CD4-positive, alpha-beta T cell treated with Interleukin-1 beta for 1 hour (primary cell): ENCODE results near the gene REC114.

Experiments
- DNase-seq, 2 donors: peaks; one replicate each; pipeline ENCODE4 v3.0.0-alpha.2; 2020 to 2022

The REC114 gene

DNA sequence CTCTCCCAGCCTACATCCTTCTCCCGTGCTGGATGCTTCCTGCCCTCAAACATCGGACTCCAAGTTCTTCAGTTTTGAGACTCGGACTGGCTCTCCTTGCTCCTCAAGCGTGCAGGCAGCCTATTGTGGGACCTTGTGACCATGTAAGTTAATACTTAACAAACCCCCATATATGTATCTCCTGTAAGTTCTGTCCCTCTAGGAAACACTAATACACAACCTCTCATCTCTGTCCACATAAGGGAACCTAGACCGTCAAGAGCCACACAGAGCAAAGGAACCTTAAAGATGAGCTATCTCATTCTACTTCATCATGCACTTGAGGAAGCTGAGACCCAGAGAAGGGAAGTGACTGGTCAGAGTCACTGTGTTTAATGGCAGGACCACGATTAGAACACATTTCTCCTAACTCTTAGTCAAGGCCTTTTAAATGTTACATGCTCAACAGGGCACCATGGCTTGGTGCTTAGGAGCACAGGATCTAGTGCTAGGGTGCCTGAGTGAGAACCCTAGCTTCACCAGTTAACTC lies 140.0 kb downstream of the REC114 start:
- no peak for DNase-seq

DNA sequence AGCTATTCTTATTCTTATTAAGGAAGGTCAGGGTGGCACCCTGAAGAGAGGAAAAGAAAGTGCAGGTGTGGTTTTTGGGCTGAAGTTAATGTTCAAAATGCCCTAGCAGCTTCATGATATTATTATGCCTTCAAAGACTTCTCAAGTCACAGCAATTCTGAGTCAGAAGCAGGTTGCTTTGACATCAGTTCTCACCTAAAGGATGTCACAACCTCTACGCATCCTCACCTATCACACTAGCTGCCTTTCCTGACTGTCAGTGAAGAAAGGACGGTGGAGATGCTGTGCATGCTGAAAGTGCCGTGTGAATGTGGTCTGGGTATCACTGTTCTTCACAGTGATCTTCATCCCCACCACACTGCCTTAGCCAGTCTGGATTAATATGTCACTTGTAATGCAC lies 140.6 kb downstream of the REC114 start:
- no peak for DNase-seq

DNA sequence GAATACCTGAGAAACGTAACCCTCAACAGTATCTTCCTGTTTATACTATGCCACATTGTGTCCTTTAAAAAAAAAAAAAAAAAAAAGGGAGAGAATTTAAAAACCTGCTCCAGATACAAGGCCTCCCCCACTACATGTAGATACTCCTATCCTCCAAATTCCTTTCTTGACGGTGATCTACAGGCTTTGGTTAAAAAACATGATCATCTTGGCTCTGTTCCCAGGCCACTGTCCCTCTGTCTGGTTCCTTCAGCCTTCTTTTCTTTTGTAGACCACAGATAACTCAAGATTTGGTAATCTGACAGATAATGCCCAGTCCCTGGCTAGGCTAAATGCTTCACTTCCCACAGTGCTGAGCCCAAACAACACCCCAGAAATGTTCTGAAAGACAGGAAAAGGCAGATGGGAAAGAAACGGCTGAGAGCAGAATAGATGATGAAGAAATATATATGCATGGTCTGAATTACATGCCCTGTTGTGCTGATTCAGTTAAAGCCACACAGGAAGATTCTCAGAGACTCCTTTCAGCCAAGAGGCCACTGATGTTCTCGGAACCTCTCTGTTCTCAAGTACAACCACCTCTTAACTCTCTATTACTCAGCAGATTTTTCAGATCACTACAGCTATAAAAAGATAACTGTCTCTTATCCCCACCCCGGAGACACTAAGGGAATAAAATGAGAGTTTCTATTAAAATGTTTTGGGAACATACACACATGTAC lies 141.9 kb downstream of the REC114 start:
- no peak for DNase-seq

GRCh38 chr15:73585871-73586654 lies 143.1 kb downstream of the REC114 start:
- no peak for DNase-seq

DNA sequence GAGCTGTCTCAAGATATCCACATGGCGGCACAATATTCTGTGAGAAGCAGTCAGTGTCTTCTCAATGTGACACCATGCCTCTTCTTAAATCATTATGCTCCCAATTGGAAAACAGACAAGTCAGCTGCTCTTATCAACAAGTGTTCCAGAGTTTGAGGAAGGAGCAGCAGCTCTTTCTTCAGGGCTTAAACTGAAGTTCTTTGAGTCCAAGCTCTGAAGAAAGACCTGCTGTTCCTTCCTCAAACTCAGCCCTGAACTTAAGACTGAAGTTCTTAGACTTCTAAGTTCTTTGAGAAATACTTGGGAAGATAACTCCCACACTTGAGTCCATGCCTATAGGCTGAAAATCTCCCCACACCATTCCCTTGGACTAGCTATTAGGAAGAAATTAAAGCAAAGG lies 146.8 kb downstream of the REC114 start:
- no peak for DNase-seq

GRCh38 chr15:73590263-73590662 lies 147.3 kb downstream of the REC114 start:
- DNase-seq, result no peak

- no peak for DNase-seq
Measured at GRCh38 chr15:73593304-73594074, 150.5 kb downstream of the REC114 start.

DNA sequence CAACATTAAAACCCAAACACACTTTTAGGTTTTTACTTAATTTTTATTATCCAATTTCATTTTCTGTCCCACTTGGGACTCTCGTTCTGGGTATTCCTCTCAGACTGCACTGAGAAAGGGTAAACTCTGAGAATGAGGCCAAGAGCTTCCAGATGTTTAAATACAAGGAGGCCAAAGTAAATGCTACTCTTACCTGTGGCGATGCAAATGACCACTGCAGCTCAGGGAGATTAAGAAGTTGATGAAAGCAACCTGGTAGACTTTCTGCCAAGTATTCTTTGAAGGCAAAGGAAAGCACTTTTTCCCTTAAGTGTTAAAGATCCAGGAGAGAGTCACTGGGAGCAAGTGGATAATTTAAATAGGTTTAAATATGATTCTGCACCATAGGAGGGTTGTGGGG lies 151.1 kb downstream of the REC114 start:
- DNase-seq, result no peak

DNA sequence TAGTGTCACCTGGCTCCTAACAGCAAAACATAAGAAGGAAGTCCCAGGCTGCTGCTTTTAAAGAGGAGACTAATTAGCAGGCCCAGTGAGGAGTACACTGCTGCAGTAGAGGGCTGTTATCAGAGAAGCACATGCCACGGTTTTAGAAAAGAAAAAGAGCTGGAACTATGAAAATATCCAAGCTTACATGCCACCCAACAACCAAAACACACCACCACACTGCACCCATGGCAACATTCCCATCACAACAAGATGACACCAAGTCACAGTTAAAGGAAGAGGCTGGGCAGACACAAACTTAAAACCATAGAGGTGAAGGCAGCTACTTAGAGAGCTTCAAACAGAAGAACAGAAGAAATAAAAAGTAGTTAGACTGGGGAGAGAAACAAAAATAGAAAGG lies 153.2 kb downstream of the REC114 start:
- DNase-seq, result no peak

DNA sequence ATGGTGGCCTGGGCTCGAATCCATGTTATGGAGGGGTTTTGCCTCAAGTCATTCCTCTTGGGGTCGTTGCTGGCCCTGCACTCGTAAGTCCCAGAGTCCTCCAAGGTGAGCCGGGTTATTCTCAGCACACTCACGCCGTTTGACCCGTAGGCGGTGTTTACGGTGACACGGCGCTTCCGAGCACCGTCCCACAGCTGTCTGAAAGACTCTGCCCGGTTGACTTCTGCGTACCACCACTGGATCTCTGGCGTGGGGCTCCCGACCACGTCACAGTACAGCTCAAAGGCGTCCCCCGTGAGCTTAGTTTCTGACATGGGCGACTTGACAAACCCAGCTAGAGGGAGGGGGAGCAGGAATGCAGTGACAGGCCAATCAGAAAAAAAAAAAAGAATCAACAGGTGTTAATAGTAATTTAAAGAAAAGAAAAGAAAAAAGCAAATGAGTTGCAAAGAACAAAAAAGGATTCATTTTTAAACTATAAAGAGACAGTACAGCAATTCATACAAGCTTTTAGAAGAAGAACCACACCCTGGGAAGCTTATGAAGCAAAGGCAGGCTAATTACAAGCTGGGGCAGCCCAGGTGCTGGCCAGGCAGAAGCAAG lies 154.2 kb downstream of the REC114 start:
- DNase-seq, result no peak

DNA sequence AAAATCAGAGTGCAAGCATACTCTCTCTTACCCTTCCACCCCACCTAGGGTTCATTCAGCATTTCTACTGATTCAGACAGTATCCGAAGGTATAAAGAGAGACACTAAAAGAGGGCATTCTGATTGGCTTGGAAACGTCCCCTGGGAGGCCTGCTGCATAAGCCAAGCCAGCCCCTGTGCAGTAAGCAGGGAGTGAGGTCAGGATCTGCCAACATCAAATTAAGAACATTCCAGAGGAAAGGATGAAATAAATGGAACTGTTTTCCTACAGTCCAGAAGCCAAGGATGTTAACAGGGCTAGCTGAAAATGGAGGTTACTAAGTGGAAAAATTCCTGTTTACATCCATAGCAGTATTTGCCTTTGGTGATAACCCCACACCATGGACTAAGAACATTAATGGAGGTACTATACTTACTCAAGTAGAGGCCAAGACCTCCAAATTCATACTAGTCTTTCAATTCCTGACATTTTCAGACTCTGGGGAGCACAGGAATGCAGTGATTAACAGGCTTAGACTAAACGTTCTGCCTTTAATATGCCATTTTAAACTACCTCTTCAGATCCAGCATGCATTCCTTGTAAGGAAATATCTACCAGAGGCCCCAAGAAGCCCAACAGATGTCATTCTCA lies 155.7 kb downstream of the REC114 start:
- no peak for DNase-seq

- DNase-seq, result no peak
Measured at GRCh38 chr15:73599934-73600333, 157.0 kb downstream of the REC114 start.

DNA sequence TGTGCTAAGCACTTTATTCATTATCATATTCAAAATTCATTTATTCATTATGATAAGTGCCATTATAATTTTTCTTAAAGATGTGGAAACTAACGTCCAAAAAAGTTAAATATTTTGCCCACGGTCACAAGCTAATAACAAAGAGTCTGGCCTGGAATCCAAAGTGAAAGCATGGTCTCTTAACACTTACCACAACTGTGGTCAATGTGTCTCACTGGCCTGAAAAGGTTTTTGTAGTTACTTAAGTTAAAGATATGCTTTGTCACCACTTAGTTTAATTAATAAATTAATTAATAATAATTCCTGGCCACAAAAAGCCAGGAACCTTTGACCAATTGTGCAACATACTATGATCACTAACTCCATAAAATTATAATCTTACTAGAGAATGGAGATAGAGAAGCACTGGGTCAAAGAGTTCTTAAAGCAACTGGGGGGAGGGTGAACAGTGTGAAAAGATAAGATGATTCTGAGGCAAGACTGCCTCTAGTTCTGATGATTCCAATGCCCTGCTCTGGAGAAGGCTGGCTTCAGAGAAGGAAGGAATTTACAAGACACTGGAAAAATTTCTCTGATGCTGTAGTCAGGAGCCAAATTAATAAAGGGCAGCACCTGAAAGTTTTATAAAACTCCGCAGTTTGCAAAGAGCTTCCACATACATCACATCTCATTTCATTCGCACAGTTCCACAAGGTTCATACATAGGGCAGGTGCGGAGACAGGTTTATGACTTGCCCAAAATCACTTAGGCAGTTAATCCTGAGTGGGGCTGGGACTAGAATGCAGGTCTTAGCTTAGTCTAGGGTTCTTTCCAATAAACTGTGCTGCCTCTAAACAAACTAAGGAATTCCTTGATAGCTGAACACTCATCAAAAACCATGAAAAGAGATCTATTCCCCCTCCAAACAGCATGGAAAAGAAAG lies 157.7 kb downstream of the REC114 start:
- no peak for DNase-seq

DNA sequence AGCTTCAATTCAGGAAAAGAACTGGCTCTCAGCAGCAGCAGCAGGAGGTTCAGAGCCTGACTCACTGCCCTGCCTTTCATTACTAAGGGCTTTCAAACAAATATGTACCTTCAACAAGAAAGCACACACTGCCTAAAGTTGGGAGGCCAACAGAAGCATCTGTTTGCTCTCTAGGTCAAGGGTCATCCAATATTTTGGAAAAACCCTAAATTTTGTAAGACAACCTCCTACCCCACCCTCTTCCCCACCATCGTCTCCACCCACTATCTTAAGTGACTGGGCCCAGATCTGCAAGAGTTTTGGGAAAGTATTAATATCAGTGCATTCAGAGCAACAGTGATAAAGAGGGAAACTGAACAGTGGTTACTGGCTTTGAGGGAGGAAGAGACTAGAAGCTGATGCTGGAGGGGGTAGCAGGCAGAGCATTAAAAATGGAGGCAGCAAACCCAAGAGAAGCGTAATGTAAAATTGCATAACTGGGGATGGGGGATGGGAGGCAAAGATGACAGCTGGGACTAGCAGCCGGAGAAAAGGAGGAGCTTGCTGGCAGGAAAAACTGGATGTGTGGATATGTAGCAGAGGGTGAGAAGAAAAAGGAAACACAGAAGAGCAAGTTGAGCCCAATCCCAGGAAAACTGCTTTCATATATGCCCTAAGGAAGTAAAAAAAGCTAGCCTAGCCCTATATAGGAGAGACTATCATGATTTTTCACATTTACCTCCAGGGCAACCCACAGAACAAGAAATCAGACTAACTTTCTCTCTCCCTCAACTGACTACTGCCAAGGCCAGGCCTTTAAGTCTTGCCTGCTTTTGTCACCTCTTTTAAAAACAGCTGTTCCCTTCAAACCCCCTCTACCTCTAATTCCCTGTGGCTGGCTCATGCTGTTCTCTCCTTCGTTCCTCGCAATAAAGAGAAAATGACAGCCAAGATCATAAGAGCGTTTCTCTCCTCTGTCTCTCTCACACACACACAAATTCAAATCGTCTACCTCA lies 158.8 kb downstream of the REC114 start:
- no peak for DNase-seq

GRCh38 chr15:73602446-73602843 lies 159.5 kb downstream of the REC114 start:
- DNase-seq, result no peak

- DNase-seq, result no peak
Measured at GRCh38 chr15:73602992-73603391, 160.0 kb downstream of the REC114 start.

GRCh38 chr15:73604477-73604876 lies 161.5 kb downstream of the REC114 start:
- DNase-seq, result no peak

GRCh38 chr15:73605759-73606436 lies 162.9 kb downstream of the REC114 start:
- no peak for DNase-seq

DNA sequence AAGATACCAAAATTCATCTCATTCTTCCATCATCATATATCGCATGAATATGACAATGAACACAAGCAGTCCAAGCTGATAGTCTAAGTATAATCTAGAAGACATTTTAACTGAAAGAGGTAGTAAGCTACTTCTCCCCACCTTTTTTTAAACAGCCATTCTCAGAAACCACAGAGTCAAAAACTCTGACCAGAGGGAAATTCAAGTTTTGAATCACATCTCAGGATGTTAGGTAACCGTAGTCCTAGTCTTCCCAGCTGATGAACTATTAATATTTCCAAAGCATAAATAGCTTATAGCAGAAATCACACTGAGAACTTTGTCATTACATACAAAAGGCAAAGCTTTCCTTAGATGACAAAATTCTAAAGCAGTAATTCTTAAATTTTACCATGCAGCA lies 164.4 kb downstream of the REC114 start:
- no peak for DNase-seq

DNA sequence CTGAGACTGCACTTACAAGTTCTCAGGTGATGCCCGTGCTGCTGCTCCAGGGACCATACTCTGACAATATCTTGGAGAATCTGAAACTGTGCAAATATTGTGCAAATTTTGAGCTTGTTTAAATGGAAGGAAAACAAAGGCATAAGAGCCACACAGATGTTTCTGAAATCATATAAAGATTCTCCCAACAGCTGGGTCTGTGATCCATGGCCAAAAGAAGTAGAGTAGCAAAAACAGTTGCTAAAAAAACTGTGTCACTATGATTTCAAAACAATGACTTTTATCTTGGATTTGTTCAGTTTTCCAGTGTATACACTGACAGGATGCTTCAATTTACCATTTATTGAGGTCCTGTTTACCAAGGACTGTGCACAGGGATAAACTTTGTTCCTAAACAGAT lies 164.9 kb downstream of the REC114 start:
- DNase-seq, result no peak
